Activated CD4-positive, alpha-beta T cell treated with anti-CD3 and anti-CD28 coated beads for 4 hours (primary cell): ENCODE measurements around the gene FIGNL2.
"Not testable (repeated sequence)": the region's sequence is repeated elsewhere in the genome, so short reads cannot be mapped to it uniquely, and the experiment has no call there.

Experiments
- DNase-seq, 2 donors: peaks; one replicate each; pipeline ENCODE4 v3.0.0-alpha.2; 2020

The FIGNL2 gene

GRCh38 chr12:51813931-51814310 is 34.6 kb downstream of the FIGNL2 start:
- DNase-seq, result no peak

- DNase-seq, result no peak
These were observed 35.6 kb downstream of the FIGNL2 start for GRCh38 chr12:51812871-51813270.

- no peak for DNase-seq
These were observed 37.0 kb downstream of the FIGNL2 start for GRCh38 chr12:51811203-51812202.

- DNase-seq, result no peak
These were observed 39.3 kb downstream of the FIGNL2 start for GRCh38 chr12:51809193-51809592.

GRCh38 chr12:51806896-51807295 is 41.6 kb downstream of the FIGNL2 start:
- DNase-seq, result no peak

GRCh38 chr12:51801027-51801426 is 47.5 kb downstream of the FIGNL2 start:
- DNase-seq, result no peak

GRCh38 chr12:51798501-51798900 is 50.0 kb downstream of the FIGNL2 start:
- no peak for DNase-seq

- DNase-seq, result not testable (repeated sequence)
These were observed 50.5 kb downstream of the FIGNL2 start for GRCh38 chr12:51798051-51798450.

GRCh38 chr12:51797301-51797700 is 51.2 kb downstream of the FIGNL2 start:
- no peak for DNase-seq

GRCh38 chr12:51793201-51793600 is 55.3 kb downstream of the FIGNL2 start:
- DNase-seq, result no peak

GRCh38 chr12:51792417-51792816 is 56.1 kb downstream of the FIGNL2 start:
- no peak for DNase-seq

GRCh38 chr12:51788876-51789275 is 59.6 kb downstream of the FIGNL2 start:
- no peak for DNase-seq

GRCh38 chr12:51785906-51786305 is 62.6 kb downstream of the FIGNL2 start:
- no peak for DNase-seq

- no peak for DNase-seq
These were observed 63.8 kb downstream of the FIGNL2 start for GRCh38 chr12:51784688-51785087.

- DNase-seq, result no peak
These were observed 68.6 kb downstream of the FIGNL2 start for GRCh38 chr12:51779876-51780275.

- no peak for DNase-seq
These were observed 70.5 kb downstream of the FIGNL2 start for GRCh38 chr12:51777973-51778372.

GRCh38 chr12:51777457-51777856 is 71.1 kb downstream of the FIGNL2 start:
- no peak for DNase-seq

- DNase-seq, result no peak
These were observed 73.6 kb downstream of the FIGNL2 start for GRCh38 chr12:51774933-51775332.

GRCh38 chr12:51773145-51773869 is 75.2 kb downstream of the FIGNL2 start:
- no peak for DNase-seq

GRCh38 chr12:51771008-51771407 is 77.5 kb downstream of the FIGNL2 start:
- DNase-seq, result no peak
